HG02943 (cell line): ENCODE data around the gene FBXW8.

Source experiments
- ATAC-seq: cut with Tn5 transposase; IDR thresholded peaks from one replicate; pipeline ENCODE4 v1.9.1; 2021; ENCODE audit warnings: mild to moderate bottlenecking, low read depth, moderate library complexity; ENCODE audit not compliant: unreplicated experiment

The FBXW8 gene

DNA sequence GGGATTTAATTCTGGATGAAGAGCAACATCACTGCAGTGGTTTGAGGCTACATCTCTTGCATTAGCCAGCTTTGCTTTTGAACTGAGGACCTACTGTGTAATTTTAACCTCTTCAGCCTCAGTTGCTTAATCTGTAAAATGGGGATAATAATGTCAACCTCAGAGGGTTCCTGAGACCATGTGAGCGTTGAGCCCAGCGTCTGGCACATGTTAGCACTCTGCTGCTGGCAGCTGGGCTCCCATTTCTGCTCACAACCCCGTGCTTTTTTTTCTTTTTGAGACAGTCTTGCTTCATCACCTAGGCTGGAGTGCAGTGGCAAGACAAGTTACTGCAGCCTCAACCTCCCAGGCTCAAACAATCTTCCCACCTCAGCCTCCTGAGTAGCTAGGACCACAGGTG is 156.9 kb downstream of the FBXW8 start:
- no peak for ATAC-seq

DNA sequence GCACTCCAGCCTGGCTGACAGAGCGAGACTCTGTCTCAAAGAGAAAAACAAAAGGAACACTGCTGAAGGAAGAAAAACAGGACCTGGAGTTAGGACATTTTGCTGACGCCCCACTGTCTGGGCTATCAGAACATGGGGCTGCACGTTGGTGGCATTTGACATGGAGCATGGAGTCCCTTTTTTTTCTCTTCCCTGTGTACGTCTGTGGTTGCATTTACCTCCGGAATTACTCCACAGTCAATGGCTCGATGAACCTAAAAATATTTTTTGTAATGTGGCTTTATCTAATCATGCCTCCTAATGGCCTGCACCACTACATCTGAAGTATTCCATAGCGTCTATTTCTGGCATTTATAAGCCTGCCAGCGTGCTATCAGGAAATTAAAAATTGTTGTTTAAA is 157.7 kb downstream of the FBXW8 start:
- ATAC-seq, result no peak

DNA sequence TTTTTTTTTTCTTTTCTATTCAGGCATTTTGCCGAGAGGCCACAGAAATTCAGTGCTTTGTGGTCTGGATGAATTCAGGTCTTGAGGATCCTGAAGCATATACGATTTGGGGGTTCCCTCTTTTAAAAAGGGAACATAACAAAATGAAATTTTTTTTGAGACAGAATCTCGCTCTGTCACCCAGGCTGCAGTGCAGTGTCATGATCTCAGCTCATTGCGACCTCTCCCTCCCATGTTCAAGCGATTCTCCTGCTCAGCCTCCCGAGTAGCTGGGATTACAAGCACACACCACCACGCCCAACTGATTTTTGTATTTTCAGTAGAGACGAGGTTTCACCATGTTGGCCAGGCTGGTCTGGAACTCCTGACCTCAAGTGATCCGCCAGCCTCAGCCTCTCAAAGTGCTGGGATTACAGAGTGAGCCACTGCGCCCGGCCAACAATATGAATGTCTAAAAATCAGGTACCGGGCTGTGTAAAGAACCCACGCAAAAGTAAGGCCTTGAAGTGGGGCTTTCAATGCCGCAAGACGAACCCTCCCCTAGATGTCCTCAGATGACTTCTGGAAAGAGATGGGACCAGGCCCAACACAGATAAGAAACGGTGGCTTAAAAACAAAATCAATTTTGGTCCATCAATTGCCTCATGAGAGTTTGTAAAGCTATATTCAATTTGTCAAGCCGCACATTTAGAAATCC is 158.5 kb downstream of the FBXW8 start:
- ATAC-seq, result no peak

DNA sequence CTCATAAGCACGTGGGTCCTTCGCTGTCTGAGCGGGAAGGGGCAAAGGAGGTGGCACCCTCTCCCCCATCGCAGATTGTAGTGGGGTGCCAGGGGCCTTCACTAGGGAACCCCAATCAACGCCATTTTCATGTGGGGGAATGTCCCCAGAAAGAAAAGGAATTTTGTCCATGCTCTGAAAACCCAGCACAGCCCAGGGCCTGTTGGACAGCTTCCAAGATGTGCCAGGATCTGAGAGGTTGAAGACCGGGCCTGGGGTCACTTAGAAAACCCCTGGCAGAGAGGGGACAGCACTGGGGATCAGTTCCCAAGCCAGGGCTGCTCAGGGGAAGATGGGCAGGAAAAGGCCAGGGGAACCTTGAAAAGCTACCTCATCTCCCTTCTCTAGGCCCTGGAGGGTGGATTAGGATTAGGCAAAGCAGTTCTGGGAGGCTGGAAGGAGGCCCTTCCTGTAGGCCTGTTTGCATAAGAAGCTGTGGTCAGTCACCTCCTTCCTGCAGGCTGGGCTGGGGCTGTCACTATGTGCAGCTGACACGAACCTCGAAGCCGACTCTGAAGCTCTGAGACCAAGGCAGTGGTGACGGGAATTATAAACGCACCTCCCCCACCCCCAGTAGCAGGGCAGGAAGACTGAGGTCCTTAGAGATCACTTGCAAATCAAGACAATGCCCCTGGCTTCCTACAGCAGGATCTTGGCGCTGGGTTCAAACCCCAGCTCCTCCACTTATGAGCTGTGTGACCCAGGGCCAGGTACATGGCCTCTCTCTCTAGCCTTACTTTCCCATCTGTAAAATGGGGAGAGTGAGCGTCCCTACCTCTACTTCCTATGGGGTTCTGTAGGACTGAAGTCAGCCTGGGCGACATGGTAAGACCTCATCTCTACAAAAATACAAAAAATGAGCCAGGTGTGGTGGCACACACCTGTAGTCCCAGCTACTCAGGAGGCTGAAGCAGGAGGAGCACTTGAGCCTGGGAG is 159.5 kb downstream of the FBXW8 start:
- no peak for ATAC-seq

DNA sequence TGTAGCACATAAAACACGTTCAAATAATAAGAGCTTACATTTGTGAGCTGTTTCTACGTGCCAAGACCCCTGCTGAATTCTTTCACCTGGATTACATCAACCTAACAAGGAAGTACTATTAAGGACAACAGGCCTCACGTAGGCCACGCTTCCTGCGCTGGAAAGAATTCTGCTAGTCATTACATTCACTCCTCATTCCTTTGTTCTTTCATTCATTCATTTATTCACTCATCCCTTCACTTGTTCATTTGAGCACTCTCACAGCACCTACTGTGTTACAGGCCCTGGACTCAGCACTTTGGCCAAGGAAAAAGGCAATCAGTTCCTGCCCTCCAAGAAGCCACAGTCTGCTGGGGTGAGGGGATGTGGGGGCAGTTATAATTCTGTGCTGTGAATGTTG is 160.3 kb downstream of the FBXW8 start:
- no peak for ATAC-seq

DNA sequence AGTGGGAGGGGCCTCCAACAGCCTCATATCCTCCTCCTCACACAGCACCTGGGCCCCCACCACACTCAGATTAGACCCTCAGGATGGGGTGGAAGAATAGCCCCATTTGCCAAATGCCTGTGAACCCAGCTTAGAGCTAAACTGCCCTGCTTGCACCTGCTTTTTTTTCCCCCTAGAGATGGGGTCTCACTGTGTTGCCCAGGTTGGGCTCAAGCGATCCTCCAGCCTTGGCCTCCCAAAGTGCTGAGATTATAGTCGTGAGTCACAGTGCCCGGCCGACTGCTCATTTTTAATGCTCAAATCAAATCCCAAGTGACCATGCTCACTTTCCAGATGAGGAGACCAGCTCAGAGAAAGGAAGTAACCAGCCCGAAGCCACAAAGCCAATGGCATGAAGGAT is 161.4 kb downstream of the FBXW8 start:
- no peak for ATAC-seq

DNA sequence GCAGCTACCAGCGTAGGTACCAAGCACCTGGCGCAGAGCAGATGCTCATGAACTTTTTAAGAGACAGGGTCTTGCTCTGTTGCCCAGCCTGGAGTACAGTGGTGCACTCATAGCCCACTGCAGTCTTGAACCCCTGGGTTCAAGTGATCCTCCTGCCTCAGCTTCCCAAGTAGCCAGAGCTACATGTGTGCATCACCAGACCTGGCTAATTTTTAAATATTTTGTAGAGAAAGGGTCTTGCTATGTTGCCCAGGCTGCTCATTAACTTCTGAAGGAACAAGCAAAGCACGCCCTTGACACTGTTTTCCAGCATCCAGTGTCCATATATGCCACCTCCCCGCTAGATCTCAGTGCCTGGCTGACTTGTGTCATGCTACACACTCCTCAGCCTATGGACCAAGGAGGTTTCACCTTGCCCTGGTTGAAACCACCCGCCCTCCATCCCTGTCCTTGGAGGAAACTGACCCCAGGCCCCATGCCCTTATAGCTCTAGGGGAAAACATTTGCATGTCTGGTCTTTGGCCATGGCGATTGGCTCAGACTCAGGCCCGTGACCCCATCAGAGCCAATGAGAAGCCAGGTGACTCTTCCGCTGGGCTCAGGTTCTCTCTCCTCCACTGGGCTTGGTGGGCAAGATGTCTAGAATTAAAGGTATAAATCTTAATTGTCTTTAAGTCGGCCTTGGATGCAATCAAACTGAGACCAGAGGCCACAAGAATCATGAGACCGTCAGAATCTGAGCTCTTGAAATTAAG is 162.2 kb downstream of the FBXW8 start:
- ATAC-seq, result no peak

DNA sequence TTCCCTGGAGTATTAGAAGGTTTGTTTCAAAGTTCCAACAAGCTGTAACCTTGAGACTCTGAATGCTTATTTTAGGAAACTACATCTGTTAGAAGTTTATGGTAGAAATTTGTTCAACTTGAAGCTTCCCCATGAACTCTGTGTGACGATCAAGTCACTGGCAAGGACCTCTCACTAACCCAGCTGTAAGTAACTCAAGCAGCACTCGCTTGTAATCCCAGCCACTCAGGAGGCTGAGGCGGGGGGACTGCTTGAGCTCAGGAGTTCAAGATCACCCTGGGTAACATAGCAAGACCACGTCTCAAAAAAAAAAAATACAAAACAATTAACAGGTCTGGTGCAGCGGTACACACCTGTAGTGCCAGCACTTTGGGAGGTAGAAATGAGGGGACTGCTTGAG is 162.9 kb downstream of the FBXW8 start:
- no peak for ATAC-seq

DNA sequence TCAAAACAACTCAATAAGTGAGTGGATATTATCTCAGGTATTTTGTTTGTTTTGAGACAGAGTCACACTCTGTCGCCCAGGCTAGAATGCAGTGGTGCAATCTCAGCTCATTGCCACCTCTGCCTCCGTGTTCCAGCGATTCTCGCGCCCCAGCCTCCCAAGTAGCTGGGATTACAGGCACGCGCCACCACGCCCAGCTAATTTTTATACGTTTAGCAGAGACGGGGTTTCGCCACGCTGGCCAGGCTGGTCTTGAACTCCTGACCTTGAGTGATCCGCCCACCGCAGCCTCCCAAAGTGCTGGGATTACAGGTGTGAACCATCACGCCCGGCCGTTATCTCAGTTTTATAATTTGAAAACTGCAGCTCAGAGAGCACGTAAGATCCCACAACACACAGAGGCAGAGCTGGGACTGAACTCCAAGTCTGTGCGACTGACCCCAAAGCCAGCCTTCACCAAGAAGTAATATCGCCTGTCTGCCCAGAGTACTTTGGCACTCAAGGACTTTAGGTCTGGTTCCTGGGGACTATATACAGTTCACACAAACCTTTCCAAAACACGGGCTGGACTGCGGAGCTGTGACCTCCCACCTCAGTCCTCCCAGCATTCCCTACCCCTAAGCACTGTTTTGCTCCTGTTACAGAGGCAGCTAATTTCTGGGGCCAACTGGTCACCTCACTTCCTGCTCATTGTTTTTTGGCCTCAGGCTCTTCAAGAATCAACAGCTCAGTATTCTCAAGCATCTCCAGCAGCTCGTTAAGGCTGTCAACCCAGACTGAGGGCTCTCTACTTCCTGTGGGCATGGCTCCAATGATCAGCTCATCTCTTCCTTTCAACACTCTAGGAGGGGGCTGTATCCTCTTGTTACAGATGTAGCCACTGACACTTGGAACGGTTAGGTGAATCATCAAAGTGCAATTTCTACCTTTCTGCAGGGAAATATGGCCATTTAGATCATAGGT is 165.9 kb downstream of the FBXW8 start:
- ATAC-seq, result no peak

DNA sequence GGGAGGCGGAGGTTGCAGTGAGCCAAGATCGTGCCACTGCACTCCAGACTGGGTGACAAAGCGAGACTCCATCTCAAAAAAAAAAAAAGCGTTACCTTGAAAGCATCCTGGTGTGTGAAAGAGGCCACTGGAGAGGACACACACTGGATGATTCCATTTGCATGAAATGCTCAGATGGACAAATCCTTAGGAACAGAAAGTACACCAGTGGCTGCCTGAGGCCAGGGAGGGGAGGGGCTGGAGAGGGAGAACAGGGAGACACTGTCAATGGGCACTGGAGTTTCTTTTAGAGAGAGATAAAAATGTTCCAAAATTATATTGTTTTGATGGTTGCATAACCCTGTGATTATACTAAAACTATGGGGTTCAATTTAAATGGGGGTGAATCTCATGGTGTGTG is 168.7 kb downstream of the FBXW8 start:
- ATAC-seq, result no peak

DNA sequence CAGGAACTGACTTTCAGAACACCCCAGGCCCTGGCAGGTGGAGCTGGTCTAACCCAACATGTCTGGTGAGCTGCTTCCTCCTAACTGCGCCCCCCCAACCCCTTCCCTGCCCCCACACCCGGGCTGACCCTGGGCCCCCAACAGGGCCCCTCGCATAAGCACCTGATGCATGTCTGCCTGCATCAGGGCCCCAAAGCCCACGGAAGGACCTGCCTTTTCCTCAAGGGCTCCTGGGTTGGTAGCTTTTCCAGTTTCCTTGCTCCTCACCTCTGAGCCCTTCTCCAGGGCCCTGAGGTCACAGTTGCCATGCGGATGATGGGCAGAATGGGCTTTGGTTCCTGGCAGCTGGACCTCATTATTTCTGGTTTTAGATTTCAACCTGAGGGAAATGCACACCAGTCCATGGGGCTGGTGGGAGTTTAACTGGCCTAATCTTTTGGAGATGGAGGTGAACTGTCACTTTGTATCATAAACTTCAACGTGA is 170.0 kb downstream of the FBXW8 start:
- ATAC-seq, result no peak
